GM18517 (cell line): ENCODE measurements around the gene OSTM1.
"Not testable (repeated sequence)": the region's sequence is repeated elsewhere in the genome, so short reads cannot be mapped to it uniquely, and the experiment has no call there.

ENCODE experiments used
- ATAC-seq: cut with Tn5 transposase; IDR thresholded peaks from one replicate; pipeline ENCODE4 v1.9.1; 2021; ENCODE audit warnings: mild to moderate bottlenecking, moderate library complexity; ENCODE audit not compliant: unreplicated experiment

The OSTM1 gene

GRCh38 chr6:108027056-108027455, 47.5 kb downstream of the OSTM1 start:
- no peak for ATAC-seq

- ATAC-seq = no peak
Measured at GRCh38 chr6:108024427-108025073, 50.0 kb downstream of the OSTM1 start.

GRCh38 chr6:108020472-108021116, 53.9 kb downstream of the OSTM1 start:
- no peak for ATAC-seq

GRCh38 chr6:108016283-108016682, 58.3 kb downstream of the OSTM1 start:
- not testable (repeated sequence) for ATAC-seq

GRCh38 chr6:108013787-108014439, 60.6 kb downstream of the OSTM1 start:
- ATAC-seq = no peak

GRCh38 chr6:108009894-108010293, 64.6 kb downstream of the OSTM1 start:
- ATAC-seq = no peak

- ATAC-seq = not testable (repeated sequence)
Measured at GRCh38 chr6:108009258-108009657, 65.3 kb downstream of the OSTM1 start.

DNA sequence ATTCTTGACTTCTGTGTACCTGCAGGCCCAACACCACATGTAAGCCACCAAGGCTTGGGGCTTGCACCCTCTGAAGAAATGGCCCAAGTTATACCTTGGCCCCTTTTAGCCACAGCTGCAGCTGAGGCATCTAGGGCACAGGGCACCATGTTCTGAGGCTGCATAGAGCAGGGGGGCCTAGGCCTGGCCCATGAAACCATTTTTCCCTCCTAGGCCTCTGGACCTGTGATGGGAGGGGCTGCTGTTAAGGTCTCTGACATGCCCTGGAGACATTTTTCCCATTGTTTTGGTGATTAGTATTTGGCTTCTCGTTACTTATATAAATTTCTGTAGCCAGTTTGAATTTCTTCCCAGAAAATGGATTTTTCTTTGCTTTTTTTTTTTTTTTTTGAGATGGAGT, 66.2 kb downstream of the OSTM1 start:
- ATAC-seq = no peak

DNA sequence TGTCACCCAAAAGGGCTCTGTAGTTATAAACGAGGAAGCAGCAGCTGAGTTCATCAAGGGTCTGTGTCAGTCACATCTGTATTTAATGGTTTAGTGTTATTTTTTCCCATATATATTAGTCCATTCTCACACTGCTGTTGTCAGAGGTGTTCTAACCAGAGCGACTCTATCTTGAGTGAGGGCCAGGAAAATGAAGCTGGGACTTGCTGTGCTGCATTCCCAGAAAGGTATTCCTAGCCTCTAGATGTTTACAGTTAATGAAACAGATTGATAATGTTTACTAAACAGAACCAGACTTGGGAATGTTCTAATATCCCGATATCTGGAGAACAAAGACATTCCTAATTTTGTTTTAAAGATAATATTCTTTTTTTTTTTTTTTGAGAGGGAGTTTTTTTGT, 68.6 kb downstream of the OSTM1 start:
- no peak for ATAC-seq

DNA sequence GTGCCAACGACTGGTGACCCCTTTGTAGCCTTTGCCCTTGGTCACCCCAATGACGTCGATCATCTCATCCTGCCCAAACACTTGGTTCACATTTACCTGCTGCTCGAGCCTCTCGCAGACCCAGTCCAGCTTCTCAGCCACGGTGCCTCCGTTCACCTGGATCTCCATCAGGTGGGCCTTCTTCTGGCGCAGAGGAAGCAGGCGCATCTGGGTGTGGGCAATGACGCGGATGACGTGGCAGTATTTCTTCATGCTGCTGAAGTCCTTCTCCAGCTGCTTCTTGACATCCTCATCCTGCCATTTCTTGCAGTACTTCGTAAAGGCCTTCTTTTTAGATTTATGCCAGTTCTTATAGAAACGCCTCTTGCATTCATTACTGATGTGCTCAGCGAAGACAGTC, 69.7 kb downstream of the OSTM1 start:
- no peak for ATAC-seq

DNA sequence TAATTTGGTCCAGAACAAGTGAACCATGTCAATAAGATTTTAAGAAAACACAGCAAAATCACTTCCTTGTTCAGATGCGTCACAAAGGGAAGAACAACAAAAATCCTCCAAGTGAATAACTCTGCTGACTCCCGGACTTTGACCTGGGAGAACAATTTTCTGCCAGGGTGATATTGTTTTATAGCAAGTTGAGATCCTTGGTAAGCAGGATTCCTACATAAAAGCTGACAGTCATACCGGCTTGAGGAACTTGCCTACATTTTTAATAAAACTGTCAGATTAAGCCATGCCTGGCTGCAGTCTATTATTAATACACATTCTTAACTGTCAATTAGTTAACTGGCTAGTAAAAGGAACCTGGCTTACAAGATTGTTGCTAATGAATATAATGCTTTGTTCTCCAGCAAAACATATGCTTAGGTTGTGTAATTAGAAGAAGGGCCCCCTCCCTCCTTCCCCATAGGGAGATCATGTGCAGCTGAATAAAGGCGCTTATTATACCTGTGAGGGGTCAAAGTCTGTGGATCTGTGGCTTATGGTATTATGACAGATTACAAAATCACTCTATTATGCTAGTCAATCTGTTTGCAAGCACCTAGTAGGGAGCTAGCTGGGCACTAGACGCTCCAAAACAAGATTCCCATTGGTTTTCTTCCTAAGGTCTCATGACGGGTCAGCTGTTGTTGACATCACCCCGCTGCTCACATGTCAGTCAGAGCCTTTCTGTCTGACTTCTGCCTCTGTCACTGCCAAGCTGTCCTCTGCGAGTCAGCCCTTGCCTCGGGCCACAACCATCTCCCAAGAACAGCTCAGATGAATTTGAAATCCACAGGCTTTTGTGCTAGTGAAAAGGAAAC, 71.9 kb downstream of the OSTM1 start:
- ATAC-seq = no peak

- ATAC-seq = no peak
Measured at GRCh38 chr6:108001696-108002231, 72.8 kb downstream of the OSTM1 start.

- ATAC-seq = not testable (repeated sequence)
Measured at GRCh38 chr6:108000259-108000658, 74.3 kb downstream of the OSTM1 start.

DNA sequence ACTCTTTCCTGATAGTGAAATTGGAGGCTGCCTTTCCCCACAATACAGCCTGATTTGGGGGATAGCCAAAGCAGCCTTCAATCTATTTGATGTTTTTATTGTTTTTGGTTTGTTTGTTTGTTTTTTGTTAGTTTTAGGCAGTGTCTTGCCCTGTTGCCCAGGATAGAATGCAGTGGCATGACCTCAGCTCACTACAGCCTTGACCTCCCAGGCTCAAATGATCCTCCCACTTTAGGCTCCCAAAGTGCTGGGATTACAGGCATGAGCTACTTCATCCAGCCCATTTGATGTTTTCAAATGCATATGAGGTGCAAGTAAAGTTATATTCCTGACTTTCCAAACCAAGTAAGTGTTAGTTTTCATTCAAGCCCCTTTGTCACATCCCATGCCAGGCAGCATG, 75.2 kb downstream of the OSTM1 start:
- ATAC-seq = no peak

- ATAC-seq = no peak
Measured at GRCh38 chr6:107991772-107992550, 82.6 kb downstream of the OSTM1 start.
